Activated CD4-positive, CD25-positive, alpha-beta regulatory T cell (primary cell): ENCODE measurements around the gene MMP24.
A peak's percentile ranks its signal among the peaks of the same experiment; 100 is the strongest.

ENCODE experiments used
- DNase-seq, 4 experiments: peaks; one replicate each; lab custom pipeline; 2025; lab: John Stamatoyannopoulos, UW

Gene MMP24

GRCh38 chr20:35293303-35294292 is 67.1 kb downstream of the MMP24 start:
- DNase-seq, result no peak

GRCh38 chr20:35294293-35294685 is 67.8 kb downstream of the MMP24 start:
- no peak for DNase-seq

GRCh38 chr20:35295058-35295457 is 68.6 kb downstream of the MMP24 start:
- no peak for DNase-seq

- no peak for DNase-seq
These were observed 69.2 kb downstream of the MMP24 start for GRCh38 chr20:35295674-35296073.

- DNase-seq, result no peak
These were observed 69.6 kb downstream of the MMP24 start for GRCh38 chr20:35296101-35296554.

GRCh38 chr20:35297155-35297554 is 70.7 kb downstream of the MMP24 start:
- no peak for DNase-seq

- no peak for DNase-seq
These were observed 71.2 kb downstream of the MMP24 start for GRCh38 chr20:35297740-35298139.

GRCh38 chr20:35298264-35298663 is 71.8 kb downstream of the MMP24 start:
- no peak for DNase-seq

GRCh38 chr20:35299780-35300179 is 73.3 kb downstream of the MMP24 start:
- DNase-seq, result no peak

- DNase-seq, result no peak
These were observed 74.2 kb downstream of the MMP24 start for GRCh38 chr20:35300469-35301262.

- DNase-seq, result no peak
These were observed 74.9 kb downstream of the MMP24 start for GRCh38 chr20:35301426-35301825.

GRCh38 chr20:35302421-35303335 is 76.2 kb downstream of the MMP24 start:
- DNase-seq, result no peak

- no peak for DNase-seq
These were observed 76.9 kb downstream of the MMP24 start for GRCh38 chr20:35303382-35303734.

GRCh38 chr20:35303735-35304491 is 77.4 kb downstream of the MMP24 start:
- DNase-seq, result peak; percentile 61 to 74 (median 64)

- DNase-seq, result no peak
These were observed 78.5 kb downstream of the MMP24 start for GRCh38 chr20:35304956-35305355.

- peak in 2 of 4 experiments; percentile 35 to 63 for DNase-seq
These were observed 79.4 kb downstream of the MMP24 start for GRCh38 chr20:35305682-35306556.

GRCh38 chr20:35306931-35307517 is 80.5 kb downstream of the MMP24 start:
- no peak for DNase-seq

GRCh38 chr20:35307666-35308653 is 81.5 kb downstream of the MMP24 start:
- DNase-seq, result no peak
